ENCODE measurements around the gene PLAAT4. TPM values are rescaled to one million over a fixed set of nuclear protein-coding genes. Genes with fewer than 3 reads are reported as not detected.

PLAAT4 gene
- 3.1 and 3.6 TPM in 2 replicates for total RNA-seq (2013; cell fraction: nucleolus; rRNA removed)
- total RNA-seq (2014; rRNA removed) (12.3 and 13.0 TPM in 2 replicates), total RNA-seq (2014; rRNA removed; fragmentation: Illumina TruSeq; extraction: Trizol) (11.3 and 13.4 TPM in 2 replicates), total RNA-seq (2021) (9.9 and 12.6 TPM in 2 replicates), polyA plus RNA-seq (2011; rRNA removed) (8.1 and 15.5 TPM in 2 replicates), polyA plus RNA-seq (2014; fragmentation: Illumina TruSeq; extraction: Trizol) (11.8 and 12.2 TPM in 2 replicates), polyA plus RNA-seq (2014; fragmentation: Nextera tagmentation; extraction: Ambion mirVana) (10 to 100 TPM; 23.7 to 34.3 TPM), polyA plus RNA-seq (2014; rRNA removed) (13.3 and 13.5 TPM in 2 replicates), polyA plus RNA-seq (2016; fragmentation: Nextera tagmentation; extraction: Ambion mirVana) (1 to 10 TPM; 6.0 to 7.1 TPM), polyA minus RNA-seq (2011; rRNA and poly(A)+ RNA removed) (5.6 and 7.2 TPM in 2 replicates), Bru-seq, nascent RNA (percentile 52 among the genes with signal in this experiment), BruChase-seq, experiment 1, labeled RNA remaining after a 6-hour chase (percentile 45 among the genes with signal in this experiment), BruChase-seq, experiment 2, labeled RNA remaining after a 2-hour chase (percentile 39 among the genes with signal in this experiment)
- 23.0 TPM for polyA plus RNA-seq (2011; ENCODE audit: low read depth)
- 14.9 and 15.1 TPM in 2 replicates for polyA plus RNA-seq (2011; cell fraction: cytosol; rRNA removed)
- polyA plus RNA-seq (2011; cell fraction: nucleus; rRNA removed), result 5.3 and 6.3 TPM in 2 replicates
- 21.2 and 23.6 TPM in 2 replicates for polyA plus RNA-seq (2012)
- polyA minus RNA-seq (2011; cell fraction: cytosol; rRNA and poly(A)+ RNA removed), result 1.8 and 4.1 TPM in 2 replicates
- polyA minus RNA-seq (2011; cell fraction: nucleus; rRNA and poly(A)+ RNA removed), result 0.48 and 1.1 TPM in 2 replicates
- long read RNA-seq, experiment 1, partial matches to known transcripts, result 0 of 1 reads
- long read RNA-seq, experiment 1, other reads (novel, unspliced or antisense), result 0 of 1 reads
- long read RNA-seq, experiment 2, transcript RARRES3-201 (4 exons, 749 nt), result major isoform, 29 of 30 reads
- long read RNA-seq, experiment 2, partial matches to known transcripts, result 0 of 30 reads
- long read RNA-seq, experiment 2, other reads (novel, unspliced or antisense), result 0 of 30 reads

GRCh38 chr11:63536669-63537292, at the start of gene PLAAT4:
Gene PLAAT4 (plus strand): TSS chr11:63536808. CDS start chr11:63536869, 61 bp downstream.
- Histone ChIP-seq H2AFZ (ENCODE audit: control insufficient read depth, low read depth, low read length) (peak within 1 kb of the TSS; percentile 59), H3K4me3 (peak within 1 kb of the TSS; percentile 70), H3K36me3 (ENCODE audit: control insufficient read depth in 2 of 2, insufficient read depth in 2 of 2, low read length in 1 of 2) (no peaks in the 10 kb centered on the region), H3K4me2 (ENCODE audit: control insufficient read depth, insufficient read depth) (peak within 1 kb of the TSS; percentile 75), H4K20me1 (ENCODE audit: control insufficient read depth, insufficient read depth) (no peaks in the 10 kb centered on the region), H3K27ac (ENCODE audit: control insufficient read depth, insufficient read depth) (peak within 1 kb of the TSS; percentile 47), H3K4me1 (ENCODE audit: control insufficient read depth, insufficient read depth, low read length) (peaks cover 32% of the 10 kb centered on the region), H3K27me3 (replicated peaks in 1 of 2; ENCODE audit: control insufficient read depth in 2 of 2, insufficient read depth in 2 of 2, low read length in 1 of 2) (no peaks in the 10 kb centered on the region), H3K79me2 (ENCODE audit: control insufficient read depth, insufficient read depth, low read length) (no peaks in the 10 kb centered on the region), H3K9ac (ENCODE audit: control insufficient read depth, insufficient read depth, low read length) (peak within 1 kb of the TSS; percentile 48), H3K9me3 (replicated peaks; ENCODE audit: control insufficient read depth, insufficient read depth, low read length) (no peaks in the 10 kb centered on the region)
- BruUV-seq (replicated peaks), result TSS peak; percentile 61
- ATAC-seq, result peak; percentile 62
- intact Hi-C loops (cut with micrococcal nuclease; ENCODE audit: unreplicated experiment), result no loop called here
- WGBS (ENCODE audit: insufficient coverage, insufficient replicate concordance, low lambda C conversion rate, missing lambda C conversion rate), result 21% methylated on average over 10 of the region's 10 CpGs
- ChIA-PET RAD21 (ENCODE audit: unreplicated experiment) (interaction anchor here (1.0 to 2.2 kb wide), 7 partner anchors 15 to 57 kb away, joined by 3 to 10 read pairs (median 7); partner anchors contain the start of gene PLAAT2), CTCF (interaction anchor here (0.6 to 1.9 kb wide), 10 partner anchors 15 to 201 kb away, joined by 3 to 6 read pairs (median 3); no protein-coding TSS in a partner anchor), POLR2A (interaction anchor here (0.8 to 2.1 kb wide), 4 partner anchors 27 to 97 kb away, joined by 3 to 9 read pairs (median 3); partner anchors contain the start of gene PLAAT2), SMC1A (ENCODE audit: uncharacterized antibody, unreplicated experiment) (interaction anchor here (0.7 to 3.7 kb wide), 14 partner anchors 10 to 95 kb away, joined by 3 to 12 read pairs (median 4); partner anchors contain the start of gene PLAAT2)
- in situ Hi-C loops (cut with MboI), result no loop called here
- DNase-seq (ENCODE audit: low read depth, low spot score), result peak; percentile 45
- peak; percentile 82 for FAIRE-seq
- no peak for TF ChIP-seq STAT3 (IDR thresholded peaks at IDR 0.05; ENCODE audit: low read depth, low read length)
- TF ChIP-seq ZNF687 (IDR thresholded peaks at IDR 0.05), result no peak
- no peak for TF ChIP-seq ZNF24 (IDR thresholded peaks at IDR 0.05)
- TF ChIP-seq HCFC1 (IDR thresholded peaks at IDR 0.05; ENCODE audit: low read length), result no peak; the same call in 1 of the 2 replicates
- TF ChIP-seq NR2F1 (conservative IDR thresholded peaks at IDR 0.05), result no peak
- no peak; the same call in 1 of the 2 replicates for TF ChIP-seq EED (IDR thresholded peaks at IDR 0.05; ENCODE audit: low read depth)
- TF ChIP-seq, protein P1, sequence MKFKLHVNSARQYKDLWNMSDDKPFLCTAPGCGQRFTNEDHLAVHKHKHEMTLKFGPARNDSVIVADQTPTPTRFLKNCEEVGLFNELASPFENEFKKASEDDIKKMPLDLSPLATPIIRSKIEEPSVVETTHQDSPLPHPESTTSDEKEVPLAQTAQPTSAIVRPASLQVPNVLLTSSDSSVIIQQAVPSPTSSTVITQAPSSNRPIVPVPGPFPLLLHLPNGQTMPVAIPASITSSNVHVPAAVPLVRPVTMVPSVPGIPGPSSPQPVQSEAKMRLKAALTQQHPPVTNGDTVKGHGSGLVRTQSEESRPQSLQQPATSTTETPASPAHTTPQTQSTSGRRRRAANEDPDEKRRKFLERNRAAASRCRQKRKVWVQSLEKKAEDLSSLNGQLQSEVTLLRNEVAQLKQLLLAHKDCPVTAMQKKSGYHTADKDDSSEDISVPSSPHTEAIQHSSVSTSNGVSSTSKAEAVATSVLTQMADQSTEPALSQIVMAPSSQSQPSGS (IDR thresholded peaks at IDR 0.05; ENCODE audit: low read length), result no peak
- TF ChIP-seq BMI1 (IDR thresholded peaks at IDR 0.05; ENCODE audit: borderline replicate concordance), result no peak
- TF ChIP-seq FOXM1 (IDR thresholded peaks at IDR 0.05; ENCODE audit: low read depth, low read length), result no peak
- TF ChIP-seq YY1 (IDR thresholded peaks at IDR 0.05; ENCODE audit: low read depth, low read length), result no peak
- no peak for TF ChIP-seq BHLHE40 (IDR thresholded peaks at IDR 0.05; ENCODE audit: borderline replicate concordance in 1 of 2, low read depth in 2 of 2, low read length in 1 of 2)
- no peak for TF ChIP-seq POLR2A (IDR thresholded peaks at IDR 0.05; ENCODE audit: low read depth, low read length)
- TF ChIP-seq RAD21 (IDR thresholded peaks at IDR 0.05; ENCODE audit: insufficient read depth, low read depth, low read length), result no peak
- no peak for TF ChIP-seq SP1 (IDR thresholded peaks at IDR 0.05; ENCODE audit: low read depth, low read length)
- no peak for TF ChIP-seq SIN3A (IDR thresholded peaks at IDR 0.05; ENCODE audit: low read depth, low read length)
- TF ChIP-seq RCOR1 (conservative IDR thresholded peaks at IDR 0.05; ENCODE audit: low read depth, low read length), result no peak
